HG02943 (cell line): ENCODE results near the gene PPP1R12A.
"Not testable (repeated sequence)": the region's sequence is repeated elsewhere in the genome, so short reads cannot be mapped to it uniquely, and the experiment has no call there.

ENCODE experiments used
- ATAC-seq: cut with Tn5 transposase; IDR thresholded peaks from one replicate; pipeline ENCODE4 v1.9.1; 2021; ENCODE audit warnings: mild to moderate bottlenecking, low read depth, moderate library complexity; ENCODE audit not compliant: unreplicated experiment

Gene PPP1R12A

GRCh38 chr12:79897617-79898016 lies 37.3 kb downstream of the PPP1R12A start:
- no peak for ATAC-seq

- no peak for ATAC-seq
Observed at GRCh38 chr12:79895804-79896203, 39.1 kb downstream of the PPP1R12A start.

- ATAC-seq, result no peak
Observed at GRCh38 chr12:79895071-79895470, 39.8 kb downstream of the PPP1R12A start.

GRCh38 chr12:79891506-79892162 lies 43.3 kb downstream of the PPP1R12A start:
- ATAC-seq, result no peak

- ATAC-seq, result no peak
Observed at GRCh38 chr12:79887890-79888289, 47.0 kb downstream of the PPP1R12A start.

- ATAC-seq, result no peak
Observed at GRCh38 chr12:79886917-79887519, 47.9 kb downstream of the PPP1R12A start.

GRCh38 chr12:79885911-79886490 lies 48.9 kb downstream of the PPP1R12A start:
- ATAC-seq, result no peak

GRCh38 chr12:79884401-79885006 lies 50.4 kb downstream of the PPP1R12A start:
- ATAC-seq, result no peak

GRCh38 chr12:79883216-79883615 lies 51.7 kb downstream of the PPP1R12A start:
- no peak for ATAC-seq

- ATAC-seq, result no peak
Observed at GRCh38 chr12:79881351-79881750, 53.5 kb downstream of the PPP1R12A start.

- ATAC-seq, result not testable (repeated sequence)
Observed at GRCh38 chr12:79878506-79878905, 56.4 kb downstream of the PPP1R12A start.

GRCh38 chr12:79877246-79877645 lies 57.7 kb downstream of the PPP1R12A start:
- ATAC-seq, result no peak

- ATAC-seq, result no peak
Observed at GRCh38 chr12:79874665-79875064, 60.2 kb downstream of the PPP1R12A start.

- ATAC-seq, result no peak
Observed at GRCh38 chr12:79873201-79873600, 61.7 kb downstream of the PPP1R12A start.

- ATAC-seq, result no peak
Observed at GRCh38 chr12:79871621-79872020, 63.3 kb downstream of the PPP1R12A start.

GRCh38 chr12:79870916-79871315 lies 64.0 kb downstream of the PPP1R12A start:
- ATAC-seq, result no peak

- ATAC-seq, result no peak
Observed at GRCh38 chr12:79859646-79860045, 75.3 kb downstream of the PPP1R12A start.

- no peak for ATAC-seq
Observed at GRCh38 chr12:79858518-79858917, 76.4 kb downstream of the PPP1R12A start.

GRCh38 chr12:79857675-79858074 lies 77.2 kb downstream of the PPP1R12A start:
- no peak for ATAC-seq

GRCh38 chr12:79850610-79851299 lies 84.1 kb downstream of the PPP1R12A start:
- ATAC-seq, result no peak

- ATAC-seq, result no peak
Observed at GRCh38 chr12:79848339-79848738, 86.6 kb downstream of the PPP1R12A start.
